Right lobe of liver (tissue), 6 donors: ENCODE results near the gene CCDC80. TPM values are rescaled to one million over a fixed set of nuclear protein-coding genes. Genes with fewer than 3 reads are reported as not detected.

ENCODE experiments used
- ATAC-seq, 4 donors: fragments of 200-7000 bp; cut with Tn5 transposase; one replicate each; pipeline ENCODE4 v1.9.1; 2020; ENCODE audit warnings: mild to moderate bottlenecking in 4 of 4, moderate library complexity in 4 of 4
- DNase-seq, 3 donors: peaks; one replicate each; pipeline ENCODE4 v3.0.0-alpha.2; 2020
- H3K27ac ChIP-seq, 3 donors: fragments of 200-600 bp; one replicate each; pipeline ENCODE4 v1.8.0; 2022
- H3K27me3 ChIP-seq, 2 donors: fragments of 200-600 bp; one replicate each; pipeline ENCODE4 v1.8.0; 2022
- H3K36me3 ChIP-seq, 4 donors: fragments of 200-600 bp; sonication (generic) in 1 of 4; one replicate each; pipeline versions ENCODE4 v1.5.1 to v1.8.0; 2017 to 2022; ENCODE audit warnings: control low read depth in 1 of 4
- H3K4me1 ChIP-seq, 4 donors: fragments of 200-600 bp; sonication (generic) in 1 of 4; one replicate each; pipeline versions ENCODE4 v1.5.1 to v1.8.0; 2017 to 2022; ENCODE audit warnings: control low read depth in 1 of 4
- H3K4me3 ChIP-seq, 3 donors: fragments of 200-600 bp; one replicate each; pipeline ENCODE4 v1.8.0; 2022
- H3K9me3 ChIP-seq, 4 donors: fragments of 200-600 bp; sonication (generic) in 1 of 4; one replicate each; pipeline versions ENCODE4 v1.5.1 to v1.8.0; 2017 to 2022; ENCODE audit warnings: control low read depth in 1 of 4
- CTCF ChIP-seq, 4 donors: fragments of 200-600 bp in 3 of 4; fragments of 450-650 bp in 1 of 4; IDR thresholded peaks; one replicate each; pipeline versions ENCODE4 v1.5.1 to v1.8.0; 2016 to 2022; ENCODE audit warnings: antibody characterized with exemption in 4 of 4, mild to moderate bottlenecking in 2 of 4
- POLR2A ChIP-seq: fragments of 450-650 bp; IDR thresholded peaks from one replicate; pipeline ENCODE4 v1.6.1; 2017; ENCODE audit warnings: antibody characterized with exemption, mild to moderate bottlenecking
- WGBS: methylation state at CpG from one replicate; pipeline ENCODE4 v1.1.6; 2018; ENCODE audit warnings: low coverage, low lambda C conversion rate; ENCODE audit not compliant: insufficient coverage; ENCODE audit errors: missing lambda C conversion rate; 5-methylcytosine and 5-hydroxymethylcytosine counted together
- intact Hi-C, 2 donors: fragments of 100-400 bp; cut with DNase I; formaldehyde crosslinking; loops; one replicate each; pipeline versions ENCODE4 v1.11.2 to v1.14.1; 2022
- total RNA-seq, 6 experiments: library from RNA; depleted of rRNA in 2 of 6; stranded (reverse); fragments of >200 nt in 2 of 6; fragmentation: NEBNext Ultra II Directional in 3 of 6; extraction: Animal tissue kit (Norgen Biotek cat#: 25700) in 3 of 6; gene quantifications; one replicate each; pipeline versions ENCODE4 v1.1.0 to v1.2.4, GENCODE V29; 2016 to 2023
- donor health status: DM: no; HTN: yes; CAD: no.
- donor health status: DM: no; HTN: no; CAD: no.
- donor health status: DM: no; HTN: no; CAD: no.
- donor health status: DM: no; HTN: yes; CAD: no.
- donor health status: DM: no; HTN: yes; CAD: no.

CCDC80 gene
- total RNA-seq, 6 experiments from 2014 or later = 0.55 to 5.8 (median 1.3) TPM

- H3K4me1 ChIP-seq = no peaks in the 10 kb centered on the region
- ATAC-seq (no peak), DNase-seq (peak in 1 of 3 donors; percentile 53)
- no peak overlapping the region for H3K4me3 ChIP-seq
- no peaks in the 10 kb centered on the region for H3K36me3 ChIP-seq
- intact Hi-C loops = loop anchor here (10.0 kb wide), 1 partner anchor 345 kb away; no protein-coding TSS in a partner anchor
- H3K9me3 ChIP-seq = no peaks in the 10 kb centered on the region
- WGBS = 59% methylated on average over 5 of the region's 21 CpGs
- TF ChIP-seq CTCF (IDR thresholded peaks at IDR 0.05) (no peak), POLR2A (no peak)
- no peak overlapping the region for H3K27ac ChIP-seq
- H3K27me3 ChIP-seq = no peaks in the 10 kb centered on the region
Observed at GRCh38 chr3:112639455-112640225, 1.3 kb downstream of the CCDC80 start.

GRCh38 chr3:112638327-112639020 lies 2.5 kb downstream of the CCDC80 start:
- intact Hi-C loops = no loop called here
- 72% methylated on average over 10 of the region's 17 CpGs for WGBS
- TF ChIP-seq POLR2A (no peak), CTCF (IDR thresholded peaks at IDR 0.05) (no peak)
- no peaks in the 10 kb centered on the region for H3K4me1 ChIP-seq
- no peak for ATAC-seq
- no peak overlapping the region for H3K4me3 ChIP-seq
- peak in 1 of 3 donors; percentile 56 for DNase-seq
- H3K27ac ChIP-seq = no peak overlapping the region
- H3K9me3 ChIP-seq = no peaks in the 10 kb centered on the region
- H3K36me3 ChIP-seq = no peaks in the 10 kb centered on the region
- no peaks in the 10 kb centered on the region for H3K27me3 ChIP-seq

GRCh38 chr3:112637700-112638099 lies 3.2 kb downstream of the CCDC80 start:
- H3K9me3 ChIP-seq = no peaks in the 10 kb centered on the region
- H3K36me3 ChIP-seq = no peaks in the 10 kb centered on the region
- DNase-seq = no peak
- intact Hi-C loops = no loop called here
- ATAC-seq = no peak
- H3K4me1 ChIP-seq = no peaks in the 10 kb centered on the region
- no peak overlapping the region for H3K4me3 ChIP-seq
- 72% methylated on average over 3 of the region's 4 CpGs for WGBS
- TF ChIP-seq POLR2A (no peak), CTCF (IDR thresholded peaks at IDR 0.05) (no peak)
- H3K27me3 ChIP-seq = no peaks in the 10 kb centered on the region
- H3K27ac ChIP-seq = no peak overlapping the region

GRCh38 chr3:112635674-112636073 lies 5.3 kb downstream of the CCDC80 start:
- WGBS = 50% methylated on average over 1 of the region's 1 CpG
- TF ChIP-seq CTCF (IDR thresholded peaks at IDR 0.05) (no peak), POLR2A (no peak)
- no peak overlapping the region for H3K4me3 ChIP-seq
- intact Hi-C loops = no loop called here
- DNase-seq = no peak
- no peaks in the 10 kb centered on the region for H3K4me1 ChIP-seq
- no peaks in the 10 kb centered on the region for H3K27me3 ChIP-seq
- H3K36me3 ChIP-seq = no peaks in the 10 kb centered on the region
- H3K9me3 ChIP-seq = no peaks in the 10 kb centered on the region
- no peak overlapping the region for H3K27ac ChIP-seq
- ATAC-seq = no peak
